Upper lobe of left lung (tissue), 6 donors: ENCODE results near the gene RPA4. TPM values are rescaled to one million over a fixed set of nuclear protein-coding genes. Genes with fewer than 3 reads are reported as not detected.
"Not testable (repeated sequence)": the region's sequence is repeated elsewhere in the genome, so short reads cannot be mapped to it uniquely, and the experiment has no call there.

Experiments
- ATAC-seq, 2 donors: fragments of 200-7000 bp; cut with Tn5 transposase; one replicate each; pipeline ENCODE4 v1.9.1; 2022; ENCODE audit warnings: mild to moderate bottlenecking in 2 of 2, moderate library complexity in 2 of 2; ENCODE audit not compliant: low FRiP score in 2 of 2
- DNase-seq, 2 donors: peaks; one replicate each; pipeline ENCODE4 v3.0.0-alpha.2; 2019 to 2020
- H3K27ac ChIP-seq, 4 donors: fragments of 200-600 bp; sonication (generic); one replicate each; pipeline ENCODE4 v1.5.1; 2016 to 2019
- H3K27me3 ChIP-seq, 4 donors: fragments of 200-600 bp; sonication (generic); one replicate each; pipeline ENCODE4 v1.5.1; 2017 to 2019
- H3K36me3 ChIP-seq, 4 donors: fragments of 200-600 bp; sonication (generic); one replicate each; pipeline ENCODE4 v1.5.1; 2016 to 2019
- H3K4me1 ChIP-seq, 4 donors: fragments of 200-600 bp; sonication (generic); one replicate each; pipeline ENCODE4 v1.5.1; 2018 to 2019
- H3K4me3 ChIP-seq, 4 donors: fragments of 200-600 bp; sonication (generic); one replicate each; pipeline ENCODE4 v1.5.1; 2017 to 2019; ENCODE audit warnings: mild to moderate bottlenecking in 2 of 4, moderate library complexity in 1 of 4
- H3K9me3 ChIP-seq, 4 donors: fragments of 200-600 bp; sonication (generic); one replicate each; pipeline ENCODE4 v1.5.1; 2018 to 2019
- CTCF ChIP-seq, 6 experiments: fragments of 450-650 bp in 4 of 6; fragments of 200-600 bp in 2 of 6; sonication (generic) in 2 of 6; IDR thresholded peaks; one replicate each; pipeline ENCODE4 v1.5.1; 2016 to 2019; ENCODE audit warnings: antibody characterized with exemption in 6 of 6
- EP300 ChIP-seq, 4 donors: sonication (generic); formaldehyde crosslinking; IDR thresholded peaks; one replicate each; pipeline ENCODE4 v1.5.1; 2017; ENCODE audit warnings: antibody characterized with exemption in 4 of 4, control low read depth in 2 of 4
- POLR2A ChIP-seq, 4 donors: fragments of 450-650 bp; IDR thresholded peaks; one replicate each; pipeline ENCODE4 v1.5.1; 2016 to 2017; ENCODE audit warnings: antibody characterized with exemption in 4 of 4, mild to moderate bottlenecking in 2 of 4
- POLR2AphosphoS5 ChIP-seq, 2 donors: sonication (generic); formaldehyde crosslinking; IDR thresholded peaks; one replicate each; pipeline ENCODE4 v1.5.1; 2017; ENCODE audit warnings: antibody characterized with exemption in 2 of 2
- WGBS, 2 donors: methylation state at CpG; one replicate each; pipeline ENCODE4 v1.1.5; 2017 to 2018; 5-methylcytosine and 5-hydroxymethylcytosine counted together
- total RNA-seq, 6 donors: library from RNA; depleted of rRNA in 4 of 6; stranded (reverse); fragments of >200 nt in 4 of 6; gene quantifications; one replicate each; pipeline versions ENCODE4 v1.1.0 to v1.2.1, GENCODE V29; 2016 to 2021
- donor health status: DM: no; HTN: no; CAD: no; lungs with moderate emphysema.
- donor health status: DM: no; HTN: yes; CAD: no; lungs with severe emphysema.

RPA4 gene
- total RNA-seq, 6 donors from 2014 or later: 0.77 to 10.9 (median 4.2) TPM

- Histone ChIP-seq H3K9me3 (no peaks in the 10 kb centered on the region), H3K4me3 (no peak overlapping the region), H3K4me1 (no peaks in the 10 kb centered on the region), H3K27ac (no peak overlapping the region), H3K27me3 (no peaks in the 10 kb centered on the region), H3K36me3 (no peaks in the 10 kb centered on the region)
- TF ChIP-seq POLR2A (IDR thresholded peaks at IDR 0.05) (no peak), CTCF (IDR thresholded peaks at IDR 0.05) (no peak), POLR2AphosphoS5 (IDR thresholded peaks at IDR 0.05) (no peak), EP300 (IDR thresholded peaks at IDR 0.05) (no peak)
- 54 to 63% methylated on average over 1 of the region's 1 CpG for WGBS, 2 donors
- no peak for ATAC-seq
- no peak for DNase-seq
These were observed 42.4 kb upstream of the RPA4 start for GRCh38 chrX:96841325-96841724.

- H3K27me3 ChIP-seq, H3K4me3 ChIP-seq, H3K4me1 ChIP-seq, H3K27ac ChIP-seq, H3K36me3 ChIP-seq, ATAC-seq, DNase-seq, H3K9me3 ChIP-seq: not testable (repeated sequence)
- WGBS, 2 donors: 71 to 95% methylated on average over 3 of the region's 3 CpGs
These were observed 41.8 kb upstream of the RPA4 start for GRCh38 chrX:96841866-96842265.

- WGBS, 2 donors: 47 to 88% methylated on average over 4 to 5 of the region's 5 CpGs
- no peak overlapping the region for H3K27ac ChIP-seq
- no peaks in the 10 kb centered on the region for H3K4me1 ChIP-seq
- ATAC-seq: no peak
- H3K27me3 ChIP-seq: no peaks in the 10 kb centered on the region
- H3K9me3 ChIP-seq: no peaks in the 10 kb centered on the region
- H3K4me3 ChIP-seq: no peak overlapping the region
- no peaks in the 10 kb centered on the region for H3K36me3 ChIP-seq
- peak in 1 of 2 donors; percentile 25 for DNase-seq
- TF ChIP-seq POLR2AphosphoS5 (IDR thresholded peaks at IDR 0.05): no peak
- no peak for TF ChIP-seq CTCF (IDR thresholded peaks at IDR 0.05)
- TF ChIP-seq EP300 (IDR thresholded peaks at IDR 0.05): no peak
- no peak for TF ChIP-seq POLR2A (IDR thresholded peaks at IDR 0.05)
These were observed 40.1 kb upstream of the RPA4 start for GRCh38 chrX:96843566-96843965.

- TF ChIP-seq POLR2AphosphoS5 (IDR thresholded peaks at IDR 0.05) (no peak), EP300 (IDR thresholded peaks at IDR 0.05) (no peak), CTCF (IDR thresholded peaks at IDR 0.05) (no peak), POLR2A (IDR thresholded peaks at IDR 0.05) (no peak)
- no peak overlapping the region for H3K4me3 ChIP-seq
- H3K27me3 ChIP-seq: no peaks in the 10 kb centered on the region
- ATAC-seq (no peak), DNase-seq (no peak)
- WGBS, 2 donors: 74 to 100% methylated on average over 1 of the region's 1 CpG
- no peak overlapping the region for H3K27ac ChIP-seq
- H3K36me3 ChIP-seq: no peaks in the 10 kb centered on the region
- no peaks in the 10 kb centered on the region for H3K4me1 ChIP-seq
- H3K9me3 ChIP-seq: no peaks in the 10 kb centered on the region
These were observed 36.9 kb upstream of the RPA4 start for GRCh38 chrX:96846841-96847240.

GRCh38 chrX:96859422-96859821 lies 24.3 kb upstream of the RPA4 start:
- H3K4me3 ChIP-seq, H3K27me3 ChIP-seq, ATAC-seq, H3K9me3 ChIP-seq, H3K4me1 ChIP-seq, H3K36me3 ChIP-seq, H3K27ac ChIP-seq, DNase-seq: not testable (repeated sequence)
- WGBS, 2 donors: 96 to 100% methylated on average over 4 of the region's 4 CpGs

- Histone ChIP-seq H3K9me3 (no peaks in the 10 kb centered on the region), H3K4me3 (no peak overlapping the region), H3K36me3 (no peaks in the 10 kb centered on the region), H3K4me1 (no peaks in the 10 kb centered on the region), H3K27me3 (no peaks in the 10 kb centered on the region), H3K27ac (no peak overlapping the region)
- DNase-seq: no peak
- WGBS, 2 donors: 64 to 76% methylated on average over 3 of the region's 3 CpGs
- TF ChIP-seq CTCF (IDR thresholded peaks at IDR 0.05) (no peak), EP300 (IDR thresholded peaks at IDR 0.05) (no peak), POLR2AphosphoS5 (IDR thresholded peaks at IDR 0.05) (no peak), POLR2A (IDR thresholded peaks at IDR 0.05) (no peak)
- ATAC-seq: no peak
These were observed 22.5 kb upstream of the RPA4 start for GRCh38 chrX:96861218-96861617.
